Sigmoid colon (tissue), 4 donors: Measurements from ENCODE around the gene ZNF853.

Experiments used
- EP300 ChIP-seq, 4 donors: sonication (generic); formaldehyde crosslinking; IDR thresholded peaks; one replicate each; pipeline ENCODE4 v1.6.1; 2017; ENCODE audit warnings: antibody characterized with exemption in 4 of 4
- POLR2A ChIP-seq, 2 donors: fragments of 450-650 bp; IDR thresholded peaks; one replicate each; pipeline ENCODE4 v1.6.1; 2016; ENCODE audit warnings: antibody characterized with exemption in 2 of 2, mild to moderate bottlenecking in 2 of 2, moderate library complexity in 2 of 2
- TF ChIP-seq, protein P1 (sequence below), 4 experiments: fragments of 450-650 bp in 3 of 4; fragments of 200-600 bp in 1 of 4; IDR thresholded peaks; one replicate each; pipeline ENCODE4 v1.5.1; 2016 to 2019; ENCODE audit warnings: antibody characterized with exemption in 4 of 4, mild to moderate bottlenecking in 3 of 4, moderate library complexity in 2 of 4

DNA sequence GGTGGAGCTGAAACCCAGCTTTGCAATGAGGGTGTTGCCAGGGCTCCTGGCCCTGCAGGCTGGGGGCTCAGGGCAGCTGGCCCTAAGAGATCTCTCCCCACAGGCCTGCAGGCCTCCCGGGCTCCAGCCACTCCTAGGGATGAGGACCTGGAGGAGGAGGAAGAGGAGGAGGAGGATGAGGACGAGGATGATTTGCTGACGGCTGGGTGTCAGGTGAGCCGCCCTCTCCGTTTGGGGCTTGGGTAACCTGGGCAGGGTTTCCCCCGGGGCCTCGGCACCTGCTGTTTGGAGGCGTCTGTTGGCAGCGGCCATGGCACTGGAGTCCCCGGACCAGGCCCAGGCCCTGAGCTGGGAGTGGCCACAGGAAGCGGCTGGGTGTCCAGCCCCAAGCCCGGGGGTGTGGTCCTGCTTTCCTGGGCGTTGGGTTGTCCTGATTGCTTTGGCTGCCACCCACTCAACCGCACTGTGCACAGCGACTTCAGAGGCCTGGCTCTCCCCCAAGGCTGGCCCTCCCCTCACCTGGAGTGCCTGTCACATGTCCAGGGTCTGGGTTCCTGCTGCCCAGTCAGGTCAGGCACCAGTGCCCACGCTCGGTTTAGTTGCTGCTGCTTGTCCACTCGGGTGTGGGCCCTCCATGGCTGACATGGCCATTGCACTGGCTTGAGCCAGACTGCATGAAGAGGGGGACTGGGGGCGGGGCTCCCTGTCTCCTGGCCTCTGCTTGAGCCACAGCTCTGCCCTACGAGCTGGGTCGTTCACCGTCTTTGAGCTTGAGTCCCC, 27.6 kb downstream of the ZNF853 start:
- TF ChIP-seq EP300 (IDR thresholded peaks at IDR 0.05) (no peak), POLR2A (IDR thresholded peaks at IDR 0.05) (no peak)
- TF ChIP-seq, protein P1, sequence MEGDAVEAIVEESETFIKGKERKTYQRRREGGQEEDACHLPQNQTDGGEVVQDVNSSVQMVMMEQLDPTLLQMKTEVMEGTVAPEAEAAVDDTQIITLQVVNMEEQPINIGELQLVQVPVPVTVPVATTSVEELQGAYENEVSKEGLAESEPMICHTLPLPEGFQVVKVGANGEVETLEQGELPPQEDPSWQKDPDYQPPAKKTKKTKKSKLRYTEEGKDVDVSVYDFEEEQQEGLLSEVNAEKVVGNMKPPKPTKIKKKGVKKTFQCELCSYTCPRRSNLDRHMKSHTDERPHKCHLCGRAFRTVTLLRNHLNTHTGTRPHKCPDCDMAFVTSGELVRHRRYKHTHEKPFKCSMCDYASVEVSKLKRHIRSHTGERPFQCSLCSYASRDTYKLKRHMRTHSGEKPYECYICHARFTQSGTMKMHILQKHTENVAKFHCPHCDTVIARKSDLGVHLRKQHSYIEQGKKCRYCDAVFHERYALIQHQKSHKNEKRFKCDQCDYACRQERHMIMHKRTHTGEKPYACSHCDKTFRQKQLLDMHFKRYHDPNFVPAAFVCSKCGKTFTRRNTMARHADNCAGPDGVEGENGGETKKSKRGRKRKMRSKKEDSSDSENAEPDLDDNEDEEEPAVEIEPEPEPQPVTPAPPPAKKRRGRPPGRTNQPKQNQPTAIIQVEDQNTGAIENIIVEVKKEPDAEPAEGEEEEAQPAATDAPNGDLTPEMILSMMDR (IDR thresholded peaks at IDR 0.05), result no peak
